Measurements from ENCODE around the gene TAS1R1. TPM values are rescaled to one million over a fixed set of nuclear protein-coding genes. Genes with fewer than 3 reads are reported as not detected.

The TAS1R1 gene
- total and polyA plus RNA-seq, 11 donors = not detected

GRCh38 chr1:6614929-6615785 lies 60.0 kb downstream of the TAS1R1 start:
- Histone ChIP-seq H3K4me3 (peak overlapping the region; percentile 68 to 100 (median 96)), H3K9me3 (no peaks in the 10 kb centered on the region), H3K27me3 (no peaks in the 10 kb centered on the region), H3K36me3 (peaks cover 0 to 35% (median 12%) of the 10 kb centered on the region in 9 donors), H3K4me1 (peaks cover 0 to 33% (median 19%) of the 10 kb centered on the region in 12 donors), H3K27ac (peak overlapping the region; percentile 30 to 99 (median 97))
- TF ChIP-seq POLR2A (IDR thresholded peaks at IDR 0.05) = no peak
- TF ChIP-seq, protein P1, sequence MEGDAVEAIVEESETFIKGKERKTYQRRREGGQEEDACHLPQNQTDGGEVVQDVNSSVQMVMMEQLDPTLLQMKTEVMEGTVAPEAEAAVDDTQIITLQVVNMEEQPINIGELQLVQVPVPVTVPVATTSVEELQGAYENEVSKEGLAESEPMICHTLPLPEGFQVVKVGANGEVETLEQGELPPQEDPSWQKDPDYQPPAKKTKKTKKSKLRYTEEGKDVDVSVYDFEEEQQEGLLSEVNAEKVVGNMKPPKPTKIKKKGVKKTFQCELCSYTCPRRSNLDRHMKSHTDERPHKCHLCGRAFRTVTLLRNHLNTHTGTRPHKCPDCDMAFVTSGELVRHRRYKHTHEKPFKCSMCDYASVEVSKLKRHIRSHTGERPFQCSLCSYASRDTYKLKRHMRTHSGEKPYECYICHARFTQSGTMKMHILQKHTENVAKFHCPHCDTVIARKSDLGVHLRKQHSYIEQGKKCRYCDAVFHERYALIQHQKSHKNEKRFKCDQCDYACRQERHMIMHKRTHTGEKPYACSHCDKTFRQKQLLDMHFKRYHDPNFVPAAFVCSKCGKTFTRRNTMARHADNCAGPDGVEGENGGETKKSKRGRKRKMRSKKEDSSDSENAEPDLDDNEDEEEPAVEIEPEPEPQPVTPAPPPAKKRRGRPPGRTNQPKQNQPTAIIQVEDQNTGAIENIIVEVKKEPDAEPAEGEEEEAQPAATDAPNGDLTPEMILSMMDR (IDR thresholded peaks at IDR 0.05) = no peak
- DNase-seq (no peak), ATAC-seq (no peak)
- 2 to 3% (median 2%) methylated on average over 46 to 82 of the region's 82 CpGs for WGBS, 4 donors
- intact Hi-C loops (cut with DNase I) = loop anchor here in 1 of 10 donors (5.0 kb wide), 1 partner anchor 172 kb away; the partner anchor contains the start of gene CAMTA1

- intact Hi-C loops (cut with DNase I) = no loop called here
- TF ChIP-seq, protein P1 (IDR thresholded peaks at IDR 0.05) = no peak
- TF ChIP-seq POLR2A (IDR thresholded peaks at IDR 0.05) = no peak
- ATAC-seq (no peak), DNase-seq (no peak)
- Histone ChIP-seq H3K27ac (no peak overlapping the region), H3K27me3 (no peaks in the 10 kb centered on the region), H3K4me3 (no peak overlapping the region), H3K36me3 (peaks cover 3 to 70% (median 42%) of the 10 kb centered on the region in 9 donors), H3K9me3 (no peaks in the 10 kb centered on the region), H3K4me1 (peaks cover 0 to 15% (median 8%) of the 10 kb centered on the region in 12 donors)
- 93 to 97% (median 96%) methylated on average over 4 of the region's 4 CpGs for WGBS, 4 donors
Measured at GRCh38 chr1:6619045-6619444, 63.9 kb downstream of the TAS1R1 start.

- intact Hi-C loops (cut with DNase I) = loop anchor here in 2 of 10 donors (5.0 to 10.0 kb wide), 2 partner anchors 64 to 127 kb away; partner anchors contain the start of genes PLEKHG5 (in 1 of the 2) and TAS1R1 (in 1 of the 2)
- DNase-seq (no peak), ATAC-seq (no peak)
- TF ChIP-seq, protein P1 (IDR thresholded peaks at IDR 0.05) = no peak
- TF ChIP-seq POLR2A (IDR thresholded peaks at IDR 0.05) = no peak
- WGBS, 4 donors = 90 to 95% (median 93%) methylated on average over 37 to 41 of the region's 41 CpGs
- no peaks in the 10 kb centered on the region for H3K9me3 ChIP-seq
- no peak overlapping the region for H3K27ac ChIP-seq
- peaks cover 3 to 19% (median 14%) of the 10 kb centered on the region in 12 donors for H3K4me1 ChIP-seq
- no peak overlapping the region for H3K4me3 ChIP-seq
- H3K27me3 ChIP-seq = no peaks in the 10 kb centered on the region
- H3K36me3 ChIP-seq = peaks cover 3 to 70% (median 42%) of the 10 kb centered on the region in 9 donors
Measured at GRCh38 chr1:6621429-6622391, 66.6 kb downstream of the TAS1R1 start.

All from heart left ventricle (tissue), 16 donors.